ENCODE data around the gene ARHGEF7.

GRCh38 chr13:111278743-111279652 lies 163.9 kb downstream of the ARHGEF7 start:
- TF ChIP-seq POLR2A (IDR thresholded peaks at IDR 0.05): no peak
- TF ChIP-seq CTCF (IDR thresholded peaks at IDR 0.05): no peak

All from thyroid gland (tissue), 4 donors.